NCI-H2227 (cell line): ENCODE data around the gene SH2B3.

Experiments
- DNase-seq: peaks from one replicate; lab custom pipeline; 2025; ENCODE audit not compliant: unreplicated experiment; lab: John Stamatoyannopoulos, UW

Gene SH2B3

GRCh38 chr12:111427417-111428074, 21.8 kb downstream of the SH2B3 start:
- no peak for DNase-seq

- DNase-seq: no peak
Measured at GRCh38 chr12:111428081-111428727, 22.5 kb downstream of the SH2B3 start.

- no peak for DNase-seq
Measured at GRCh38 chr12:111428728-111429175, 23.0 kb downstream of the SH2B3 start.

GRCh38 chr12:111429828-111430432, 24.2 kb downstream of the SH2B3 start:
- no peak for DNase-seq

GRCh38 chr12:111430433-111431353, 25.0 kb downstream of the SH2B3 start:
- no peak for DNase-seq

- no peak for DNase-seq
Measured at GRCh38 chr12:111431772-111432171, 26.0 kb downstream of the SH2B3 start.

GRCh38 chr12:111434049-111434448, 28.3 kb downstream of the SH2B3 start:
- DNase-seq: no peak

- DNase-seq: no peak
Measured at GRCh38 chr12:111434680-111435338, 29.1 kb downstream of the SH2B3 start.

GRCh38 chr12:111435661-111436201, 30.0 kb downstream of the SH2B3 start:
- DNase-seq: no peak

GRCh38 chr12:111436266-111436665, 30.5 kb downstream of the SH2B3 start:
- no peak for DNase-seq

- DNase-seq: no peak
Measured at GRCh38 chr12:111436811-111437210, 31.1 kb downstream of the SH2B3 start.

GRCh38 chr12:111437816-111438454, 32.2 kb downstream of the SH2B3 start:
- DNase-seq: no peak

GRCh38 chr12:111438481-111438880, 32.8 kb downstream of the SH2B3 start:
- DNase-seq: peak; percentile 67

GRCh38 chr12:111439657-111440151, 34.0 kb downstream of the SH2B3 start:
- no peak for DNase-seq

- DNase-seq: no peak
Measured at GRCh38 chr12:111440152-111440551, 34.4 kb downstream of the SH2B3 start.

- no peak for DNase-seq
Measured at GRCh38 chr12:111440631-111441030, 34.9 kb downstream of the SH2B3 start.

GRCh38 chr12:111441107-111441928, 35.6 kb downstream of the SH2B3 start:
- no peak for DNase-seq

- no peak for DNase-seq
Measured at GRCh38 chr12:111442301-111443045, 36.8 kb downstream of the SH2B3 start.
